ENCODE measurements around the gene POM121L12. TPM values are rescaled to one million over a fixed set of nuclear protein-coding genes. Genes with fewer than 3 reads are reported as not detected.

Gene POM121L12
- total and polyA plus RNA-seq, 2 experiments from 2014 or later = not detected

DNA sequence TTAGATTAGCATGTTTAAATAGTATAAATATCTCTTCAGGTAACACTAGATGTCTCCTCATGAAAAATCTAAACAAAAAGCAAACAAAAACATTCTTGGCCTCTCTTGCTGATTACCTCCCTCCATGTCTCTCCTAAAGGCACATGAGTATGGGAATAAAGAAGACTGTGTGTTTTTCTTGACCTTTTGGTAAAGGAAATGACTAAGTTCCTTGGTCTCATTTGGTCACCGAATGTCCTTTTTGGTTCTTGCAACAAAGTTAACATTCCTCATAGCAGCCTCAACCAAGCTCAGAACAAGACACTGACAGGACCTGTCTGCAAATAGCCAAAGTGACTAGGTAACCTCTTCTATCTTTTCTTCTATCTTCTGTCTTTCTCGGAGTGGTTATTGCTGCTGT, 35.5 kb downstream of the POM121L12 start:
- DNase-seq (ENCODE audit: low spot score) = no peak
- no peaks in the 10 kb centered on the region for H3K9me3 ChIP-seq (ENCODE audit: low read depth)
- no peaks in the 10 kb centered on the region for H3K79me2 ChIP-seq
- H4K20me1 ChIP-seq (ENCODE audit: insufficient read depth, poor library complexity, severe bottlenecking) = no peaks in the 10 kb centered on the region
- TF ChIP-seq, protein P1, sequence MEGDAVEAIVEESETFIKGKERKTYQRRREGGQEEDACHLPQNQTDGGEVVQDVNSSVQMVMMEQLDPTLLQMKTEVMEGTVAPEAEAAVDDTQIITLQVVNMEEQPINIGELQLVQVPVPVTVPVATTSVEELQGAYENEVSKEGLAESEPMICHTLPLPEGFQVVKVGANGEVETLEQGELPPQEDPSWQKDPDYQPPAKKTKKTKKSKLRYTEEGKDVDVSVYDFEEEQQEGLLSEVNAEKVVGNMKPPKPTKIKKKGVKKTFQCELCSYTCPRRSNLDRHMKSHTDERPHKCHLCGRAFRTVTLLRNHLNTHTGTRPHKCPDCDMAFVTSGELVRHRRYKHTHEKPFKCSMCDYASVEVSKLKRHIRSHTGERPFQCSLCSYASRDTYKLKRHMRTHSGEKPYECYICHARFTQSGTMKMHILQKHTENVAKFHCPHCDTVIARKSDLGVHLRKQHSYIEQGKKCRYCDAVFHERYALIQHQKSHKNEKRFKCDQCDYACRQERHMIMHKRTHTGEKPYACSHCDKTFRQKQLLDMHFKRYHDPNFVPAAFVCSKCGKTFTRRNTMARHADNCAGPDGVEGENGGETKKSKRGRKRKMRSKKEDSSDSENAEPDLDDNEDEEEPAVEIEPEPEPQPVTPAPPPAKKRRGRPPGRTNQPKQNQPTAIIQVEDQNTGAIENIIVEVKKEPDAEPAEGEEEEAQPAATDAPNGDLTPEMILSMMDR (IDR thresholded peaks at IDR 0.05; ENCODE audit: poor library complexity) = no peak
- TF ChIP-seq EZH2 (IDR thresholded peaks at IDR 0.05; ENCODE audit: borderline replicate concordance) (no peak), EZH2phosphoT487 (IDR thresholded peaks at IDR 0.05; ENCODE audit: low read depth, severe bottlenecking, unreplicated experiment) (no peak)
- H3K27ac ChIP-seq = no peak overlapping the region
- no peak overlapping the region for H3K4me3 ChIP-seq
- no peaks in the 10 kb centered on the region for H3K9me2 ChIP-seq (replicated peaks; ENCODE audit: insufficient read depth)
- H3K36me3 ChIP-seq (replicated peaks; ENCODE audit: insufficient read depth, low read depth) = no peaks in the 10 kb centered on the region
- no peak overlapping the region for H2AFZ ChIP-seq
- WGBS (ENCODE audit: low lambda C conversion rate, missing lambda C conversion rate) = 81% methylated on average over 2 of the region's 2 CpGs
- H3K27me3 ChIP-seq = no peaks in the 10 kb centered on the region
- no peaks in the 10 kb centered on the region for H3K4me1 ChIP-seq (ENCODE audit: insufficient read depth)
- no peak overlapping the region for H3K4me2 ChIP-seq
